Smooth muscle cell (in vitro differentiated cells): ENCODE data around the gene ANGPTL4. TPM values are rescaled to one million over a fixed set of nuclear protein-coding genes. Genes with fewer than 3 reads are reported as not detected.
A peak's percentile ranks its signal among the peaks of the same experiment; 100 is the strongest.
"Not testable (repeated sequence)": the region's sequence is repeated elsewhere in the genome, so short reads cannot be mapped to it uniquely, and the experiment has no call there.

Experiments
- DNase-seq: peaks from one replicate; lab custom pipeline; 2025; ENCODE audit not compliant: unreplicated experiment; lab: John Stamatoyannopoulos, UW
- H2AFZ ChIP-seq: fragments of 200-600 bp; sonication (generic); 2 replicates; pipeline ENCODE4 v1.6.0; 2016; ENCODE audit warnings: antibody characterized with exemption, low read depth, mild to moderate bottlenecking
- H3F3A ChIP-seq: fragments of 200-600 bp; sonication (generic); 2 replicates; pipeline ENCODE4 v1.6.0; 2017; ENCODE audit warnings: antibody characterized with exemption, low read depth
- H3K27ac ChIP-seq: fragments of 200-600 bp; sonication (generic); 2 replicates; pipeline ENCODE4 v1.5.1; 2016; ENCODE audit warnings: low read depth, mild to moderate bottlenecking
- H3K27me3 ChIP-seq: fragments of 200-600 bp; sonication (generic); 2 replicates; pipeline ENCODE4 v1.6.1; 2016; ENCODE audit warnings: low read depth, mild to moderate bottlenecking
- H3K36me3 ChIP-seq: fragments of 200-600 bp; sonication (generic); 2 replicates; pipeline ENCODE4 v1.5.1; 2016; ENCODE audit warnings: low read depth
- H3K4me1 ChIP-seq: fragments of 200-600 bp; sonication (generic); 2 replicates; pipeline ENCODE4 v1.5.1; 2016; ENCODE audit warnings: low read depth
- H3K4me2 ChIP-seq: fragments of 200-600 bp; sonication (generic); 2 replicates; pipeline ENCODE4 v1.6.0; 2016; ENCODE audit warnings: mild to moderate bottlenecking
- H3K4me3 ChIP-seq: fragments of 200-600 bp; sonication (generic); 2 replicates; pipeline ENCODE4 v1.5.1; 2016; ENCODE audit warnings: mild to moderate bottlenecking
- H3K79me2 ChIP-seq: fragments of 200-600 bp; sonication (generic); 2 replicates; pipeline ENCODE4 v1.6.0; 2016; ENCODE audit warnings: low read depth, mild to moderate bottlenecking
- H3K9ac ChIP-seq: fragments of 200-600 bp; sonication (generic); 2 replicates; pipeline ENCODE4 v1.6.0; 2016; ENCODE audit warnings: low read depth
- H3K9me3 ChIP-seq: fragments of 200-600 bp; sonication (generic); replicated peaks from 2 replicates; pipeline ENCODE4 v1.5.1; 2016; ENCODE audit warnings: low read depth
- H4K20me1 ChIP-seq: fragments of 200-600 bp; sonication (generic); 2 replicates; pipeline ENCODE4 v1.6.0; 2016; ENCODE audit warnings: low read depth
- WGBS: methylation state at CpG from one replicate; pipeline ENCODE4 v1.1.7; 2016; ENCODE audit warnings: low lambda C conversion rate; 5-methylcytosine and 5-hydroxymethylcytosine counted together
- polyA plus RNA-seq: library from polyadenylated mRNA; unstranded; fragments of >200 nt; fragmentation: Nextera tagmentation; extraction: Ambion mirVana; gene quantifications from 2 replicates; pipeline ENCODE4 v1.2.1, GENCODE V29; 2016
- total RNA-seq: library from RNA; depleted of rRNA; stranded (reverse); fragments of >200 nt; gene quantifications from 2 replicates; pipeline ENCODE4 v1.2.3, GENCODE V29; 2014
- TF ChIP-seq, protein P1 (sequence below): fragments of 200-600 bp; sonication (generic); IDR thresholded peaks from 2 replicates; pipeline ENCODE4 v1.5.1; 2017; ENCODE audit warnings: borderline replicate concordance, mild to moderate bottlenecking, antibody characterized with exemption; ENCODE audit not compliant: insufficient read depth, poor library complexity, severe bottlenecking

ANGPTL4 gene
- total and polyA plus RNA-seq, 2 experiments from 2014 or later, result 10.2 to 18.7 TPM

DNA sequence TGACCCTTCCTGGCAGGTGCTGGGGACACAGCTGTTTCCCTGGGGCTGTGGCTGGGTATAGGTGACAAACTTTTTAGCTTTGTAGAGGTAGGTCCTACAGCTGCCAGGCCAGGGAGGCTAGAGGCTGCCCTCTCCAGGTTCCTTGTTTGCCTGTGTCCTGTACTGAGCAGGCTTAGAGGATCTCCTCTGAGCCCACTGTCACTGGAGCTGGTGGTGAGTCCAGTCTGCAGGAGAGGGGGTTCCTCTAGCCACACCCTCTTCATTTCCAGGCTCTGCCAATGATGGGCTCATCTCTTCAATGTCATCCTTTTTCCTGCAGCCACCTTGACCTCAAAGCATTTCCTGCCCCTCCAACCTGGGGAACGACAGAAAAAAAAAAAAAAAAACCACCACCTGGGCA, 13.6 kb downstream of the ANGPTL4 start:
- H3K27me3 ChIP-seq, result no peaks in the 10 kb centered on the region
- no peak overlapping the region for H2AFZ ChIP-seq
- TF ChIP-seq, protein P1, sequence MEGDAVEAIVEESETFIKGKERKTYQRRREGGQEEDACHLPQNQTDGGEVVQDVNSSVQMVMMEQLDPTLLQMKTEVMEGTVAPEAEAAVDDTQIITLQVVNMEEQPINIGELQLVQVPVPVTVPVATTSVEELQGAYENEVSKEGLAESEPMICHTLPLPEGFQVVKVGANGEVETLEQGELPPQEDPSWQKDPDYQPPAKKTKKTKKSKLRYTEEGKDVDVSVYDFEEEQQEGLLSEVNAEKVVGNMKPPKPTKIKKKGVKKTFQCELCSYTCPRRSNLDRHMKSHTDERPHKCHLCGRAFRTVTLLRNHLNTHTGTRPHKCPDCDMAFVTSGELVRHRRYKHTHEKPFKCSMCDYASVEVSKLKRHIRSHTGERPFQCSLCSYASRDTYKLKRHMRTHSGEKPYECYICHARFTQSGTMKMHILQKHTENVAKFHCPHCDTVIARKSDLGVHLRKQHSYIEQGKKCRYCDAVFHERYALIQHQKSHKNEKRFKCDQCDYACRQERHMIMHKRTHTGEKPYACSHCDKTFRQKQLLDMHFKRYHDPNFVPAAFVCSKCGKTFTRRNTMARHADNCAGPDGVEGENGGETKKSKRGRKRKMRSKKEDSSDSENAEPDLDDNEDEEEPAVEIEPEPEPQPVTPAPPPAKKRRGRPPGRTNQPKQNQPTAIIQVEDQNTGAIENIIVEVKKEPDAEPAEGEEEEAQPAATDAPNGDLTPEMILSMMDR, result no peak
- H3K9ac ChIP-seq, result no peak overlapping the region
- no peak overlapping the region for H3K4me3 ChIP-seq
- H3K4me1 ChIP-seq, result no peaks in the 10 kb centered on the region
- H3F3A ChIP-seq, result no peaks in the 10 kb centered on the region
- H4K20me1 ChIP-seq, result no peaks in the 10 kb centered on the region
- WGBS, result 60% methylated on average over 1 of the region's 1 CpG
- DNase-seq, result no peak
- H3K36me3 ChIP-seq, result no peaks in the 10 kb centered on the region
- no peaks in the 10 kb centered on the region for H3K79me2 ChIP-seq
- no peak overlapping the region for H3K4me2 ChIP-seq
- no peaks in the 10 kb centered on the region for H3K9me3 ChIP-seq
- no peak overlapping the region for H3K27ac ChIP-seq

DNA sequence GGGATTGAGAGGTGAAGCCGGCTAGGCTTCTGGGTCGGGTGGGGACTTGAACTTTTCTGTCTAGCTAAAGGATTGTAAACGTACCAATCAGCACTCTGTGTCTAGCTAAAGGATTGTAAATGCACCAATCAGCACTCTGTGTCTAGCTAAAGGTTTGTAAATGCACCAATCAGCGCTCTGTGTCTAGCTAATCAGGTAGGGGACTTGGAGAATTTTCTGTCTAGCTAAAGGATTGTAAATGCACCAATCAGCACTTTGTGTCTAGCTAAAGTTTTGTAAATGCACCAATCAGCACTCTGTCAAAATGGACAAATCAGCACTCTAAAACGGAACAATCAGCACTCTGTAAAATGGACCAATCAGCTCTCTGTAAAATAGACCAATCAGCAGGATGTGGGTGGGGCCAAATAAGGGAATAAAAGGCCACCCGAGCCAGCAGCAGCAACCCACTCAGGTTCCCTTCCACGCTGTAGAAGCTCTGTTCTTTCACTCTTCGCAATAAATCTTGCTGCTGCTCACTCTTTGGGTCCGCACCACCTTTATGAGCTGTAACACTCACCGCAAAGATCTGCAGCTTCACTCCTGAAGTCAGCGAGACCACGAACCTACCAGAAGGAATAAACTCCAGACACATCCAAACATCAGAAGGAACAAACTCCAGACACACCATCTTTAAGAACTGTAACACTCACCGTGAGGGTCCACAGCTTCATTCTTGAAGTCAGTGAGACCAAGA, 15.4 kb downstream of the ANGPTL4 start:
- not testable (repeated sequence) for H3F3A ChIP-seq, H3K27me3 ChIP-seq, H3K9ac ChIP-seq, H3K9me3 ChIP-seq, H3K4me3 ChIP-seq, H3K36me3 ChIP-seq, H3K4me1 ChIP-seq, H3K79me2 ChIP-seq, H3K27ac ChIP-seq, H2AFZ ChIP-seq, H4K20me1 ChIP-seq, H3K4me2 ChIP-seq, DNase-seq
- 96% methylated on average over 13 of the region's 13 CpGs for WGBS

DNA sequence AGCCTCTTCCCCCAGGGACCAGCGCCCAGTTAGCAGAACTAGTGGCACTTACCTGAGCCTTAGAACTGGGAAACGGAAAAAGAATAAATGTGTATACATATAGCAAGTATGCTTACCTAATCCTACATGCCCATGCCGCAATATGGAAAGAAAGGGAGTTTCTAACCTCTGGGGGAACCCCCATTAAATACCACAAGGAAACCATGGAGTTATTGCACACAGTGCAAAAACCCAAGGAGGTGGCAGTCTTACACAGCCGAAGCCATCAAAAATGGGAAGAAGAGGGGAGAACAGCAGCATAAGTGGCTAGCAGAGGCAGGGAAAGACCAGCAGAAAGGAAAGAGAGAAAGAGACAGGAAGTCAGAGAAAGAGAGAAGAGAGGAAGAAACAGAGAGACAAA, 20.6 kb downstream of the ANGPTL4 start:
- H3K79me2 ChIP-seq, H3K9me3 ChIP-seq, H3K27ac ChIP-seq, H4K20me1 ChIP-seq, H3K4me3 ChIP-seq, H3K4me1 ChIP-seq, H3K9ac ChIP-seq, H3K27me3 ChIP-seq, H2AFZ ChIP-seq, H3F3A ChIP-seq, H3K36me3 ChIP-seq, DNase-seq, H3K4me2 ChIP-seq: not testable (repeated sequence)
- WGBS, result 88% methylated on average over 4 of the region's 4 CpGs

DNA sequence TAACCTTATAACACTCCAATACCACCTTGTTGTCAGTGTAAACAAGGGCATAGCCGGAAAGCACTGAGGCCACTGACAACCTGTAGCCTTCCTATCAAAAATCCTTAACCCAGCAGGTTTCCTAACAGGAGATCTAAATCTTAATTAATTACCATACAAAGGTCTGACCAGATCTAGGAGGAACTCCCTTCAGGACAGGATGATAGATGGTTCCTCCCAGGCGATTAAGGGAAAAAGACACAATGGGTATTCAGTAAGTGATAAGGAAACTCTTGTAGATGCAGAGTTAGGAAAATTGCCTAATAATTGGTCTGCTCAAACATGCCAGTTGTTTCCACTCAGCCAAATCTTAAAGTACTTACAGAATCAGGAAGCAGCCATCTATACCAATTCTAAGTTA, 21.1 kb downstream of the ANGPTL4 start:
- H3K27ac ChIP-seq, H3K27me3 ChIP-seq, DNase-seq, H4K20me1 ChIP-seq, H3K79me2 ChIP-seq, H3K4me3 ChIP-seq, H3K9ac ChIP-seq, H3K36me3 ChIP-seq, H3F3A ChIP-seq, H2AFZ ChIP-seq, H3K9me3 ChIP-seq, H3K4me2 ChIP-seq, H3K4me1 ChIP-seq: not testable (repeated sequence)
- 76% methylated on average over 2 of the region's 2 CpGs for WGBS

DNA sequence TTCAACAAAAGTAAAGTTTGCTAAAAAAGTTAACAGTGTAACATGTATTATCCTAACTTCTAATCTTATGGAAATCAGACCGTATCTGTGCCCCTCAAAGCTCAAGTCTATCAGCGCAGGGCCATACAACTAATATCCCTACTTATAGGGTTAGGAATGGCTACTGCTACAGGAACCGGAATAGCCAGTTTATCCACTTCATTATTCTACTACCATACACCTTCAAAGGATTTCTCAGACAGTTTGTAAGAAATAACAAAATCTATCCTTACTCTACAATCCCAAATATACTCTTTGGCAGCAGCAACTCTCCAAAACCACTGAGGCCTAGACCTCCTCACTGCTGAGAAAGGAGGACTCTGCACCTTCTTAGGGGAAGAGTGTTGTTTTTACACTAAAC, 21.6 kb downstream of the ANGPTL4 start:
- H2AFZ ChIP-seq, H3K4me1 ChIP-seq, H4K20me1 ChIP-seq, H3K4me2 ChIP-seq, H3K9ac ChIP-seq, DNase-seq, H3K36me3 ChIP-seq, H3K9me3 ChIP-seq, H3K27me3 ChIP-seq, H3F3A ChIP-seq, H3K4me3 ChIP-seq, H3K79me2 ChIP-seq: not testable (repeated sequence)
- 82% methylated on average over 3 of the region's 3 CpGs for WGBS
- peak overlapping the region; percentile 31 for H3K27ac ChIP-seq

DNA sequence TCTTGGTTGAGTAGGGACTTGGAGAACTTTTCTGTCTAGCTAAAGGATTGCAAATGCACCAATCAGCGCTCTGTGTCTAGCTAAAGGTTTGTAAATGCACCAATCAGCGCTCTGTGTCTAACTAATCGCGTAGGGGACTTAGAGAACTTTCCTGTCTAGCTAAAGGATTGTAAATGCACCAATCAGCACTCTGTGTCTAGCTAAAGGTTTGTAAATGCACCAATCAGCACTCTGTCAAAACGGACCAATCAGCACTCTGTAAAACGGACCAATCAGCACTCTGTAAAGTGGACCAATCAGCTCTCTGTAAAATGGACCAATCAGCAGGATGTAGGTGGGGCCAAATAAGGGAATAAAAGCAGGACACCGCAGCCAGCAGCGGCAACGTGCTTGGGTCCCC, 22.5 kb downstream of the ANGPTL4 start:
- not testable (repeated sequence) for DNase-seq, H3K27ac ChIP-seq, H3K27me3 ChIP-seq, H3K9me3 ChIP-seq, H4K20me1 ChIP-seq, H3K36me3 ChIP-seq, H3K9ac ChIP-seq, H3F3A ChIP-seq, H3K79me2 ChIP-seq, H3K4me2 ChIP-seq, H3K4me1 ChIP-seq, H3K4me3 ChIP-seq, H2AFZ ChIP-seq
- WGBS, result 75% methylated on average over 9 of the region's 9 CpGs
